NCI-H187 (cell line): Measurements from ENCODE around the gene LMNTD2.

Experiments
- DNase-seq, 2 experiments: peaks; one replicate each; lab custom pipeline; 2025; lab: John Stamatoyannopoulos, UW

Gene LMNTD2

GRCh38 chr11:560305-561147, at the start of gene LMNTD2, which contains the start of gene RASSF7:
LMNTD2 (minus strand) TSS chr11:560738; CDS start chr11:560716, 22 bp downstream.
RASSF7 (plus strand) TSS chr11:560970; CDS start chr11:561769, 799 bp downstream.
- peak; percentile 91 to 95 for DNase-seq

GRCh38 chr11:609341-609811, 48.8 kb upstream of the LMNTD2 start:
- no peak for DNase-seq

- DNase-seq = no peak
Measured at GRCh38 chr11:608791-609251, 48.3 kb upstream of the LMNTD2 start.

- DNase-seq = no peak
Measured at GRCh38 chr11:607971-608659, 47.6 kb upstream of the LMNTD2 start.

GRCh38 chr11:607020-607780, 46.7 kb upstream of the LMNTD2 start:
- no peak for DNase-seq

- no peak for DNase-seq
Measured at GRCh38 chr11:606245-606644, 45.7 kb upstream of the LMNTD2 start.

GRCh38 chr11:605286-606129, 45.0 kb upstream of the LMNTD2 start:
- DNase-seq = no peak

- DNase-seq = no peak
Measured at GRCh38 chr11:603154-603553, 42.6 kb upstream of the LMNTD2 start.

- DNase-seq = no peak
Measured at GRCh38 chr11:601573-602245, 41.2 kb upstream of the LMNTD2 start.

GRCh38 chr11:598005-598680, 37.6 kb upstream of the LMNTD2 start:
- no peak for DNase-seq

GRCh38 chr11:597166-597725, 36.7 kb upstream of the LMNTD2 start:
- DNase-seq = no peak

GRCh38 chr11:596374-596773, 35.8 kb upstream of the LMNTD2 start:
- no peak for DNase-seq

- no peak for DNase-seq
Measured at GRCh38 chr11:595400-595799, 34.9 kb upstream of the LMNTD2 start.

GRCh38 chr11:593347-593746, 32.8 kb upstream of the LMNTD2 start:
- no peak for DNase-seq

GRCh38 chr11:592918-593317, 32.4 kb upstream of the LMNTD2 start:
- DNase-seq = no peak

GRCh38 chr11:592501-592900, 32.0 kb upstream of the LMNTD2 start:
- no peak for DNase-seq

GRCh38 chr11:590997-591396, 30.5 kb upstream of the LMNTD2 start:
- no peak for DNase-seq

- no peak for DNase-seq
Measured at GRCh38 chr11:589798-590197, 29.3 kb upstream of the LMNTD2 start.

- no peak for DNase-seq
Measured at GRCh38 chr11:587978-588380, 27.4 kb upstream of the LMNTD2 start.

GRCh38 chr11:587546-587945, 27.0 kb upstream of the LMNTD2 start:
- no peak for DNase-seq
